HAP-1 (cell line): Measurements from ENCODE around the gene LAMB1.
A peak's percentile ranks its signal among the peaks of the same experiment; 100 is the strongest.

Experiments
- DNase-seq, 2 experiments: peaks; one replicate each; pipeline ENCODE4 v3.0.0-alpha.2; 2016 to 2020; ENCODE audit warnings: low spot score in 2 of 2
- H3K27me3 ChIP-seq: fragments of 250-450 bp; sonication (Bioruptor Pico); 2 replicates; pipeline ENCODE4 v1.5.1; 2020; ENCODE audit warnings: low read depth, mild to moderate bottlenecking, moderate library complexity
- H3K36me3 ChIP-seq: fragments of 250-450 bp; sonication (Bioruptor Pico); replicated peaks from 2 replicates; pipeline ENCODE4 v1.5.1; 2020; ENCODE audit warnings: mild to moderate bottlenecking
- H3K4me1 ChIP-seq: fragments of 250-450 bp; sonication (Bioruptor Pico); 2 replicates; pipeline ENCODE4 v1.5.1; 2020; ENCODE audit warnings: mild to moderate bottlenecking
- H3K4me3 ChIP-seq: fragments of 250-450 bp; sonication (Bioruptor Pico); 2 replicates; pipeline ENCODE4 v1.5.1; 2020; ENCODE audit warnings: mild to moderate bottlenecking, moderate library complexity
- H3K9me3 ChIP-seq: fragments of 250-450 bp; sonication (Bioruptor Pico); 2 replicates; pipeline ENCODE4 v1.5.1; 2020; ENCODE audit warnings: mild to moderate bottlenecking, moderate library complexity
- in situ Hi-C: fragments of 300-500 bp; cut with MboI; formaldehyde crosslinking; loops from 3 replicates; pipeline ENCODE4 v1.14.3; 2020; ENCODE audit warnings: low sequenced_read_pairs, inconsistent platforms, mixed read lengths

Gene LAMB1

DNA sequence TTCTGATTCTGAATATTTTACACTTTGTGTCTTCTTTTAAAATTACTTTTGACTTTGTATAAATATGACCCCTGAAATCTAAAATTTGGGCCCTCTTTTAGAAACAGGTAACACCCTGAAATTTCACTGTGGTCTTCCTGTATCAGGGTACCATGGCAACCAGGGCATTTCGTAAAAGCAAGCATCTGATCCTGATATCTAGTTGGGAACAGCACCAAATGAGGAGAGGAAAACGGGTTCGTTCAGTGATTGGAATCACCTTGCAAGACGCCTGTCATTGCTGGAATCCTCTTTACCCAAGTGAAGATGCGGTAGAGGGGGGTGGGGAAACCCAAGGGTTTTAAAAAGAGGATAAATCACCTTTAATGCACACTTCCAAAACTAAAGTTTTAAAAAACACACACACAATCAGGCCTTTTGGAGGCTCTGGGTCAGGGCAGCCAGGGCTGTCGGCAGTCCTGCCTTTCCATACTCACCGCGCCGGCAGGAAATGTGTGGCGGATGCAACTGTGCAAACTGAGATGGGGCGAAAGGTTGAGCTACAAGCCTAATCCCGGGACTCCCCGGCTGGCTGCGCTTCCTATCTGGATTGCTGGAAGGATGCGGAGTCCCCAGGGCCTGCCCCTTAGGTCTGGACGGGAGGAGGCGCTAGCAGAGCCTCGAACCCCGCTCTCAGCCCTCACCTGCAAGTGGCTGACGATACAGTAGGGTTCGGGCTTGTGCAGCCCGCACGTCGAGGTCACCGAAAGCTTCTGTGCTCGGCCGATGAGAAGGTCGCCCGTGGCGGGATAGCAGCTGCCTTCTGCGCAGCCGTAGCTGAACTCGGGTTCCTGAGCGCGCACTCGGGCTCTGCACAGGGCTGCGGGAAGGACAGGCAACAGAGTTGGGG, 1.8 kb downstream of the LAMB1 start:
- Histone ChIP-seq H3K4me1 (peaks cover 22% of the 10 kb centered on the region), H3K9me3 (no peaks in the 10 kb centered on the region; the same call in 1 of the 2 replicates), H3K4me3 (peak overlapping the region; percentile 63), H3K27me3 (peaks cover 9% of the 10 kb centered on the region), H3K36me3 (peaks cover 22% of the 10 kb centered on the region)
- DNase-seq: peak in 1 of 2 experiments; percentile 59
- in situ Hi-C loops: no loop called here

DNA sequence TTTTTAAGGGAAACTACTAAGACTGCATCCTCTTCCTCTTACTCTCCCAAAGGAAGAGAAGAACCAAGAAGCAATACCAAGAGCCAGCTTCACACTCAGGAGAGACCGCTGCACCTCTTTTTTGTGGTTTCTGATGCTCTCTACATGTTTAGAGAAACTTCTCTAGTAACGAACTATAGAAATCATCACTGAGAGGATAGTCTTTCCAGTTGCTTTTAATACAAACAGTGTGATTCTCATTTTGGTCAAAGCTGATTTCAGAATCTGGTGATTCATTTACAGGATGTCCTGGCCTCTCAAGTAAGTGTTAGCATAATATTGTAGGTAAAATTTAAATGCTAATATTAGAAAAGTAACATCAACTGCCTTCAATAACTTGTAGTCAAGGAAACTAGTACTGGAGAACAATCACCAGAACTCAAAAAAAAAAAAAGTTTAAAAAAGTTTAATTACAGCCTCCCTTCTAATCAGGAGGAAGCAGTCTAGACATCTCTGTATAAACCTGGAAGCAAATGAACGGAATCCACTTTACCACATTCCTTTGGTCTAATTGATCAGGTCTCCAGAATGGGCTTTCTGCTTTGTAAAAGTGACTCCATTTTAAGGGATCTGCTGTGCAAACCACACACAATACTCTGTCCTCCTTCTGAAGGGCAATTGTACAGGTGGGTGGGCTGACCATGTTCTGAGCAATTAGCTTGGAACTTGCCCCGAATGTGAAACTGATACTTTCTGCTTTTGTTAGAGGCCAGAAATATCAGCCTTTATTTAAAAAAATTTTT, 3.0 kb downstream of the LAMB1 start:
- in situ Hi-C loops: no loop called here
- peaks cover 34% of the 10 kb centered on the region for H3K4me1 ChIP-seq
- no peak for DNase-seq
- peaks cover 22% of the 10 kb centered on the region for H3K36me3 ChIP-seq
- H3K27me3 ChIP-seq: peaks cover 5% of the 10 kb centered on the region
- H3K4me3 ChIP-seq: no peak overlapping the region
- no peaks in the 10 kb centered on the region for H3K9me3 ChIP-seq

DNA sequence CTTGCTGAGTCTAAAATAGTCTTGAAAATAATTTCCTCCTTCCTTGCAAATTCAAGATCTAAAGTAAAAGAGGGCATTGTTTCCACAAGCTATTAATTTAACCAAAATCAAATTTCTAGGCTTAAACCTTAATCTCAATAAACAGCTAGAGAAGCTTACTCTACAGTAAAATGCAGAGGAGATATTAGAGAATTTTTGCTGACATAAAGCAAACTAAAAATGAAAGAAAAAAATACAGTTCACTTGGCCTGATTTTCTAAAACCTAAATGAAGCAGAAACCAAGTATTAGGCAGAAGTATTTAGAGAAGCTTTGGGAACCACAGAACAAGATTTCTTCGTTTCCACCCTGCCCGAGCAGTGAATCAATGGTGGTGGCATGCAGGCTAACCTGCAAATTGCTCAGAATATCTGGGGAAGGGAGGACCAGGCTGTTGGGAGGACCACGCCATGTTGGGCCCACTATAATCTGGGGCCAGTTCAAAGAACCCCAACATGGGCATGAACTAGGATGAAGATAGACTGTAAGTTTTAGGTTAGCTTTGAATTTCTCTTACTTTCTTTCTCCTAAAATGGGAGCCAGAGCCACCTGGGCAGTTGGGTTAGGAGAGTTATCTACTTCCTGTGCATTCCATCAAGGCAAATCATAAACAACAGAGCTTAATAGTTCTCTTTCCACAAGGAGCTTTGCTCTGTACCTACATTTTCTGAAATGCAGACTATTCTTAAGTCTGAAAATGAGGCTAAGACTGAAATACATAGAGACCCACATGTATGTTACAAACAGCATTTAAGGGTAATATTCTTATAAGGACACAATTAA, 4.1 kb downstream of the LAMB1 start:
- Histone ChIP-seq H3K4me3 (no peak overlapping the region), H3K27me3 (peaks cover 5% of the 10 kb centered on the region), H3K9me3 (no peaks in the 10 kb centered on the region), H3K4me1 (peaks cover 39% of the 10 kb centered on the region), H3K36me3 (peaks cover 27% of the 10 kb centered on the region)
- in situ Hi-C loops: no loop called here
- DNase-seq: no peak

DNA sequence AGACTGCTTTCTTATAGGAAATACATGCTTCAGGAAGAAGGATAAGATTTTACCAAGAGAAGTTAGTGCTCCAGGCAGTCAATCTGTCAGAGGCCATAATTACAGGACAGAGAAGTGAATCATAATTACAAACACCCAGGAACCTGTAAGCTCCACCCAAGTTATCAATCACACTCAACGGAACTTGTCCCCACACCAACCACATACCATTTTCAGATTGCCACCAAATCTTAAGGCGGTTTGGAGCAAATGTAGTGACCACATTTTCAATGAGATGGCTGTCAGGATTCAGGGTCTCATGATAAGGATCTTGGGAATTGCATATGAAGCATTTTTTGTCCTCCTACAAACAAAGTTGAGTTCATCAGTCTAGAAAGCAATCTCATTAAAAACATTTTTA, 4.8 kb downstream of the LAMB1 start:
- H3K4me1 ChIP-seq: peaks cover 40% of the 10 kb centered on the region
- in situ Hi-C loops: no loop called here
- H3K36me3 ChIP-seq: peaks cover 34% of the 10 kb centered on the region
- no peak for DNase-seq
- H3K27me3 ChIP-seq: peaks cover under 1% of the 10 kb centered on the region
- no peaks in the 10 kb centered on the region for H3K9me3 ChIP-seq
- H3K4me3 ChIP-seq: no peak overlapping the region

DNA sequence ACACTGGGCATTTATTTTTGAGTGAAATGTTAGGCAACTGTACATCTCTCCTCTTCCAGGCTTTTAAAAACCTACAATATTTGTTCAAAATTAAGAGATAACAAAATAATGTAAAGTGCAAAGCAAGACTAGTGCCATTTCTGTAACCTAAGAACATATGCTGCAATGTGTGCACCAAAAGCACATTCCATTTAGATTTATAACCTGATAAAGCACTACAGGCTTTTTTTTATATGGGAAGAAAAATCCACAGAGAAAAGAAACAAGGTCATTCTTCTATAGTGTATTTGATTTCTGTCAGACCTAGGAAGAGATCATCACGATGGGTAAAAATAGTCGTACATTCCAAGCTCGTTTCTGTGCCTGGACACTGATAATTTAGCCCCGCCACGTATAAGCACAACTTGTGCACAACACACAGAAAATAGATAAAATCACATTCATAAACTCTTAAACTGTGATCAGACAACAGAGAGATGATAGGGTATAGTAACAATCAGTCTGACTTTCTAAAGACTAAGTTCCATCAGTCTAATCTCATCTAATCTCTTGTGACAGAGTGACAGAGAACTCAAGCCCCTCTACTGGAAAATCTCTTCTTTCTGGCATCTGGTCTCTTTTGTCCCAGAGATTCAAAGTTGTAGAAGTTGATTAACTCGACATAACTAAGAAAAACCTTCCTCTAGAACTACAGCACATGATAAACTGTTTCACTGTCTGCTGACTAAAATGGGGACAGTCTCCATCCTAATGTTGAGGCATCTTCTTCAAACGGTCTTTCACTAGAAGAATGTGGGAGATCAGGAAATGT, 6.7 kb downstream of the LAMB1 start:
- DNase-seq: no peak
- in situ Hi-C loops: no loop called here
- Histone ChIP-seq H3K4me3 (no peak overlapping the region), H3K27me3 (no peaks in the 10 kb centered on the region), H3K4me1 (peaks cover 36% of the 10 kb centered on the region), H3K9me3 (no peaks in the 10 kb centered on the region), H3K36me3 (peaks cover 41% of the 10 kb centered on the region)

DNA sequence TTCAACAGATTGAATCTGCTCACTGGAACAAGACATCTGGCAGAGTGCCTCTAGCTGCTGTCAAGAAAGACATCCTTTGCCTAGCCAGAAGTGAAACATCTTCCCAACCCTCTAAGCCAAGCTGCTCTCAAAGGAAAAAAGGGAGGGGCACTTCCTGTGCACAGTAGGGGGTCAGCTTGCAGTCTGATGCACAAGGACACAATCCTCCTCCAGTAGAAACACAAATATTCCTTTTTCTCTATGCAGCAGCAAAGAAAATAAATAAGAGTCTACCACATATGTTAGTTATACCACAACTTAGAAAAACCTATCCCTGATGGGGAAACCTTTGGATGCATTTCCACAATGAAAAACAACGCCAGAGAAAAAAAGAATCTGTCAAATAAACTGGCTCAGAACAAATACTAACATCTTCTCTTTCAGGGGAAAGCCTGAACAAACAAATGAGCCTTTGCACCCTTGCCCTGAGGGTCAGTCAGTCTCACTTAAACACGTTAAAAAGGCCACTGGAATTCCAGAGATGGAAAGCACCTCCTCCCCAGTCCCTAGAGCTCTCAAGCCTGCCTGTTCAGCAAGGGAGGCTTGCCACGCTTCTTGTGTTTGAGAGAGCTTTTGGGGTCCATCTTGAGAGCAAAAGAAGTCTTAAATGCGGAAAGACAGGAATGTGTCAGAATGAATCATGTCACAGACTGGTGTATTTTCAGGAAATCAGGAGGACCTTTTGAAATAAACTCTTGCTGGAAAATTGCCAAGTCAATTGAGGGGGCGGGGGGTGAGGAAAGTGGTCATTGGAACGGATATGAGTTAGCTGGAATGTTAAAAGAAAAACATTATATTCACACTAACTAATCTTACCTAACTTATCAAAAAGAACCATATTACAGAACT, 7.5 kb downstream of the LAMB1 start:
- in situ Hi-C loops: no loop called here
- Histone ChIP-seq H3K27me3 (no peaks in the 10 kb centered on the region), H3K4me1 (peaks cover 36% of the 10 kb centered on the region), H3K9me3 (no peaks in the 10 kb centered on the region), H3K4me3 (no peak overlapping the region), H3K36me3 (peaks cover 41% of the 10 kb centered on the region)
- peak; percentile 73 to 78 for DNase-seq

DNA sequence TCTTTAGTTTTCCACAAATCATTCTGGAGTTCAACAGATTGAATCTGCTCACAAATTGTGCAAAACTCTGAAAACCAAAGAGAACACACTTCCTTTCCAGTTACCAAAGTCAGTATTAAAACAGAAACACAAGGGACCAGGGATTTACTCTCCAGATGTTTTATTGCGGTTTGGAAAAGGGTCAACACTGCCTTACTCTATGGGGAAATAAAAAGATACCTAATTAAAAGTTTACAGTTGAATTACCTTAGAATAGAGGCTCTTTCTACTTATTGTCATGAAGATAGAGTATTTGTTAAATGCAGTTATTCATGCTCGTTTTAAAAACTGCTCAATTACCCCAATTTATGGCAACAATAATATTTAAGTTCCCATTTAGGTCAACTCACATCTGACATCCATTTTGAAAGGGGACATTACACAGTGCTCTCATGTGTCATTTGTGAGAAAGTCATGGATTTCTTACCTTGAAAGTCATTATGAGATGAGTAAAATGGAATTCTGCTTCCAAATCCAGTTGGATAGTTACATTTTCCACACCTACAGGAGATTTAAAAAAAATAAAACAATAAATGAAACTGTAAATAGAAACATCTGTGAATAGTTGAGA, 8.4 kb downstream of the LAMB1 start:
- Histone ChIP-seq H3K4me3 (no peak overlapping the region), H3K4me1 (peaks cover 30% of the 10 kb centered on the region), H3K36me3 (peaks cover 36% of the 10 kb centered on the region), H3K9me3 (no peaks in the 10 kb centered on the region), H3K27me3 (no peaks in the 10 kb centered on the region)
- peak in 1 of 2 experiments; percentile 81 for DNase-seq
- in situ Hi-C loops: no loop called here

DNA sequence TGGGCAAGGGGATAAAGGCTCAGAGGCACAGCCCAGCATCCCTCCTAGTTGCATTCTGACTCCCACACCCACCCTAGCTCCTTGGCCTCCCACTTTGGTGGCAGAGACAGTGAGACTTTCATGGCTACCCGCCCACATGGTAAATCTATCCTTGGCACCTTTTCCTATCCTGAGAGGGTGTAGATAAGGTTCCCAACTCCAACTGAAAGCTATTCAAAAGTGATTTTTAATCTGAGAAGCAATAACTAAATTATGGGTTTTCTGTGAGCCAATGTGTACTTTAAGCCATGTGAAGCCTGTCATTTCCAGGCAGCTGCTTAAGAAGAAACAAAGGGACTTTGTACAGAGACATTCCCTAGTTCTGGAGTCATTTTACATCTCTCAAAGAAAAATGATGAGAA, 9.1 kb downstream of the LAMB1 start:
- Histone ChIP-seq H3K4me1 (peaks cover 30% of the 10 kb centered on the region), H3K9me3 (no peaks in the 10 kb centered on the region), H3K36me3 (peaks cover 36% of the 10 kb centered on the region), H3K27me3 (no peaks in the 10 kb centered on the region), H3K4me3 (no peak overlapping the region)
- in situ Hi-C loops: no loop called here
- DNase-seq: no peak

DNA sequence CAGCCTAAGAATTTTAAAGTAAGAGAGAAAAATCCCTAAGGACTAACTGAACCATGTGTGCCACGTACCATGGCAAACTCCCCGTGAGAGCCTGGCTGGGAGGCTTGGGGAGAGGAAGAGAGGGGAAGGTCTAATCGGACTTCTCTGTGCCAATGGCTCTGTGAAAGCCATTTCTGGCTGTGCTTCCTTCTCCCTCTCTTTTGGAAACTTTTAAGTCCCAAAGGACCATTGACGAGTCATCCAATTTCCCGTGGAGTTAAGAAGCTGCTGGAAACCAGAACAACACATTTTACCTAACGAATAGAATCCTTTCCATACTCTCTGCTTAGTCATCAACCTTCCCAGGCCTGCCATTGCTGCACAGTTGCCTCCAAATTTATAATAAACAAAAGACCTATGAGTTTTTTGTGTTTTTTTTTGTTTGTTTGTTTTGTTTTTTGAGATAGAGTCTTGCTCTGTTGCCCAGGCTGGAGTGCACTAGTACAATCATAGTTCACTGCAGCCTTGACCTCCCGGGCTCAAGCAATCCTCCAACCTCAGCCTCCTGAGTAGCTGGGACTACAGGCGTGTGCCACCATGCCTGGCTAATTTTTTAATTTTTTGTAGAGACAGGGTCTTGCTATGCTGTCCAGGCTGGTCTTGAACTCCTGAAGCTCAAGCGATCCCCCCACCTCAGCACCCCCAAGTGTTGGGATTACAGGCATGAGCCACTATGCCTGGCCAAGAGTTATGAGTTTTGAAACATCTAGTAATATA, 13.2 kb downstream of the LAMB1 start:
- H3K36me3 ChIP-seq: peaks cover 47% of the 10 kb centered on the region

DNA sequence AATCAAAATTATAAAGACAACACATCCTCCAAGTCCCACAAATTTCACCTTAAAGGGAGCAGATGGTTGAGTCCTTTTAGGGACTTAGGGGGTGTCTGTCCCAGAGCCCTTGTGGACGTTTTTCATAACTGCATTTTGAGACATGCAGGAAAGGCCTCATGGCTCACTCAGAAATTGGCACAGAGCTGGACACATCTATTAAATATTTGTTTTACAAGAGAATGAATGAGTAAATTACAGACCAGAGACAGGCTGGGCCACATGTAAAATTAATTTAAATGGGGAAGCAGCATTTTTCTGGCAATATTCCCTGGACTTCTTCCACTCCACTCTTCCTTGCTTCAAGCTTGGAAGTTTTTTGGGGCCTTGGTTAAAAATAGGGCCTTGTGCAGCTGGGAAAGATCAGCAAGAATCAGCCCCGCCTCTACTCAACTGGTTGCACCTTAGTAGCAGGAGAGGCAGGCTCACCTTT, 20.0 kb downstream of the LAMB1 start:
- Histone ChIP-seq H3K36me3 (peaks cover 33% of the 10 kb centered on the region), H3K4me3 (no peak overlapping the region), H3K4me1 (peaks cover 18% of the 10 kb centered on the region), H3K9me3 (no peaks in the 10 kb centered on the region), H3K27me3 (no peaks in the 10 kb centered on the region)
- DNase-seq: no peak
- in situ Hi-C loops: no loop called here

More for the DNA sequence above, 13.2 kb downstream of the LAMB1 start:
- no peak for DNase-seq
- in situ Hi-C loops: no loop called here
- Histone ChIP-seq H3K27me3 (no peaks in the 10 kb centered on the region), H3K4me1 (peaks cover 8% of the 10 kb centered on the region), H3K9me3 (no peaks in the 10 kb centered on the region), H3K4me3 (no peak overlapping the region)

DNA sequence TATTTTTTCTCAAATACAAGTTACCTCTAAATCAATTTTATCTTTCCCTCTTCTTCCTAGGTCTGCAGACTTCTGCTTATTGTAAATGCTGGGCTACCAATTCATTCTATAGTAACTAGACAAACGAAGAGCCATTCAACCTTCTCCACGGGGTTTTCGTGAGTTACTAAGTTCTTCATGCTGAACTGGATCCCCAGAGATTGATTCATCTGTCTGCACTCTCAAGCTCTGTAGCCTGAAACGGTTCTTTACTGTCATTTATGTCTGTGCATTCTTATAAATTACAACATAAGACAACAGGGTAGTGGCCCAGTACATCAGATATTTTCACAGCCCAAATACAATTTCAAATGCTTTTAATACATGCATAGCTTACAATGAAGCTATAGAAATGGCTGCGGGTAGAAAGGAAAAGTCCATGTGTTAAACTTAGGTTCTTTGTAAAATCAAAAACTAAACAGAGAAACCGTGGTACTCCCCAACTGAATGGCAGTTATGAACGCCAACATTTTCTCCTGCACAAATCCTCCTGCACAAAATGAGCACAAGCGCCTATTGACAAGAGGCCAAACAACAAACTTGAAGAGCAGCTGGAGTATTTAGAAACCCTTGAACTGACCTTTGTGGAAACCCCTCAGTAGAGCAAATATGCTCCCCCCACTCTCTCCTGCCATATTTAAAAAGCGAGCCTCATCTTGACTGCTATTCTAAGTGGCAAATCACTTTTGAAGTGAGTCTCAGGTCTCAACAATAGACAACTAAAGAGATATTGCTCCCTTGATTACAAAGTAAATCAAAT, 20.7 kb downstream of the LAMB1 start:
- no peaks in the 10 kb centered on the region for H3K27me3 ChIP-seq
- no peak for DNase-seq
- peaks cover 33% of the 10 kb centered on the region for H3K36me3 ChIP-seq
- in situ Hi-C loops: no loop called here
- peaks cover 21% of the 10 kb centered on the region for H3K4me1 ChIP-seq
- H3K4me3 ChIP-seq: no peak overlapping the region
- H3K9me3 ChIP-seq: no peaks in the 10 kb centered on the region
